GM19043 (cell line): ENCODE measurements around the gene MYEF2.

ENCODE experiments used
- ATAC-seq: cut with Tn5 transposase; IDR thresholded peaks from one replicate; pipeline ENCODE4 v1.9.1; 2021; ENCODE audit warnings: low read depth; ENCODE audit not compliant: unreplicated experiment

The MYEF2 gene

GRCh38 chr15:48090666-48091065 is 87.4 kb downstream of the MYEF2 start:
- no peak for ATAC-seq

GRCh38 chr15:48090115-48090514 is 88.0 kb downstream of the MYEF2 start:
- no peak for ATAC-seq

- no peak for ATAC-seq
Observed at GRCh38 chr15:48089702-48090101, 88.4 kb downstream of the MYEF2 start.

GRCh38 chr15:48087844-48088243 is 90.3 kb downstream of the MYEF2 start:
- no peak for ATAC-seq

- no peak for ATAC-seq
Observed at GRCh38 chr15:48086576-48086975, 91.5 kb downstream of the MYEF2 start.

GRCh38 chr15:48086133-48086532 is 92.0 kb downstream of the MYEF2 start:
- no peak for ATAC-seq

GRCh38 chr15:48085591-48085930 is 92.5 kb downstream of the MYEF2 start:
- ATAC-seq, result no peak

- no peak for ATAC-seq
Observed at GRCh38 chr15:48084759-48085590, 93.1 kb downstream of the MYEF2 start.
